ENCODE data around the gene KLHDC2. TPM values are rescaled to one million over a fixed set of nuclear protein-coding genes. Genes with fewer than 3 reads are reported as not detected.
"Not testable (repeated sequence)": the region's sequence is repeated elsewhere in the genome, so short reads cannot be mapped to it uniquely, and the experiment has no call there.

Gene KLHDC2
- total RNA-seq, 2 donors from 2014 or later = 78.4 to 83.2 TPM

GRCh38 chr14:49796025-49796424 lies 28.1 kb downstream of the KLHDC2 start:
- 81% methylated on average over 2 of the region's 2 CpGs for WGBS
- DNase-seq (ENCODE audit: low spot score) = no peak
- no peak overlapping the region for H3K27ac ChIP-seq
- H3K4me1 ChIP-seq (replicated peaks) = no peaks in the 10 kb centered on the region
- no peaks in the 10 kb centered on the region for H3K9me3 ChIP-seq
- peaks cover 0 to 5% of the 10 kb centered on the region in 2 donors for H3K36me3 ChIP-seq
- no peaks in the 10 kb centered on the region for H3K27me3 ChIP-seq (replicated peaks; ENCODE audit: insufficient read depth)
- intact Hi-C loops (cut with DNase I) = no loop called here
- H3K4me3 ChIP-seq = no peak overlapping the region
- TF ChIP-seq POLR2AphosphoS5 (IDR thresholded peaks at IDR 0.05) = no peak
- no peak for TF ChIP-seq POLR2A (IDR thresholded peaks at IDR 0.05)
- no peak for TF ChIP-seq CTCF (IDR thresholded peaks at IDR 0.05)

- Histone ChIP-seq H3K4me3 (no peak overlapping the region), H3K36me3 (peaks cover 0 to 5% of the 10 kb centered on the region in 2 donors), H3K9me3 (no peaks in the 10 kb centered on the region), H3K27me3 (replicated peaks; ENCODE audit: insufficient read depth) (no peaks in the 10 kb centered on the region), H3K27ac (no peak overlapping the region), H3K4me1 (replicated peaks) (no peaks in the 10 kb centered on the region)
- intact Hi-C loops (cut with DNase I) = no loop called here
- WGBS = 0% methylated on average over 1 of the region's 1 CpG
- TF ChIP-seq POLR2AphosphoS5 (IDR thresholded peaks at IDR 0.05) (no peak), CTCF (IDR thresholded peaks at IDR 0.05) (no peak), POLR2A (IDR thresholded peaks at IDR 0.05) (no peak)
- no peak for DNase-seq (ENCODE audit: low spot score)
These were observed 40.8 kb downstream of the KLHDC2 start for GRCh38 chr14:49808780-49809179.

- H3K27ac ChIP-seq; H3K36me3 ChIP-seq; intact Hi-C loops (cut with DNase I): not testable (repeated sequence)
These were observed 48.2 kb downstream of the KLHDC2 start for GRCh38 chr14:49816118-49816517.

GRCh38 chr14:49816844-49817243 lies 48.9 kb downstream of the KLHDC2 start:
- H3K9me3 ChIP-seq = no peaks in the 10 kb centered on the region
- H3K27ac ChIP-seq = no peak overlapping the region
- intact Hi-C loops (cut with DNase I) = no loop called here
- no peaks in the 10 kb centered on the region for H3K27me3 ChIP-seq (replicated peaks; ENCODE audit: insufficient read depth)
- no peaks in the 10 kb centered on the region for H3K4me1 ChIP-seq (replicated peaks)
- no peak overlapping the region for H3K4me3 ChIP-seq
- TF ChIP-seq POLR2A (IDR thresholded peaks at IDR 0.05) (no peak), CTCF (IDR thresholded peaks at IDR 0.05) (no peak), POLR2AphosphoS5 (IDR thresholded peaks at IDR 0.05) (no peak)
- H3K36me3 ChIP-seq = peaks cover 0 to 8% of the 10 kb centered on the region in 2 donors
- 94% methylated on average over 3 of the region's 3 CpGs for WGBS
- no peak for DNase-seq (ENCODE audit: low spot score)

More at GRCh38 chr14:49816118-49816517, 48.2 kb downstream of the KLHDC2 start:
- H3K9me3 ChIP-seq; H3K4me1 ChIP-seq (replicated peaks); H3K4me3 ChIP-seq; DNase-seq (ENCODE audit: low spot score); H3K27me3 ChIP-seq (replicated peaks; ENCODE audit: insufficient read depth): not testable (repeated sequence)
- 100% methylated on average over 2 of the region's 2 CpGs for WGBS

- TF ChIP-seq CTCF (IDR thresholded peaks at IDR 0.05) (no peak), POLR2A (IDR thresholded peaks at IDR 0.05) (no peak), POLR2AphosphoS5 (IDR thresholded peaks at IDR 0.05) (no peak)
- no peak overlapping the region for H3K27ac ChIP-seq
- no peaks in the 10 kb centered on the region for H3K27me3 ChIP-seq (replicated peaks; ENCODE audit: insufficient read depth)
- no peaks in the 10 kb centered on the region for H3K4me1 ChIP-seq (replicated peaks)
- H3K36me3 ChIP-seq = peaks cover 0 to 16% of the 10 kb centered on the region in 2 donors
- WGBS = 96% methylated on average over 12 of the region's 12 CpGs
- no peak overlapping the region for H3K4me3 ChIP-seq
- intact Hi-C loops (cut with DNase I) = no loop called here
- no peaks in the 10 kb centered on the region for H3K9me3 ChIP-seq
- no peak for DNase-seq (ENCODE audit: low spot score)
These were observed 52.2 kb downstream of the KLHDC2 start for GRCh38 chr14:49820176-49820575.

Data from prostate gland (tissue), 2 donors.